Measurements from ENCODE around the gene PTCD2. TPM values are rescaled to one million over a fixed set of nuclear protein-coding genes. Genes with fewer than 3 reads are reported as not detected.

The PTCD2 gene
- total RNA-seq, 2 experiments from 2014 or later = 11.7 to 17.9 TPM

GRCh38 chr5:72386639-72387038 lies 66.5 kb downstream of the PTCD2 start:
- Histone ChIP-seq H3K4me1 (ENCODE audit: insufficient read depth, low read length, poor library complexity, severe bottlenecking) (no peaks in the 10 kb centered on the region), H3K36me3 (ENCODE audit: insufficient read depth, low read length) (no peaks in the 10 kb centered on the region), H3K4me3 (ENCODE audit: low read depth, low read length, poor library complexity, severe bottlenecking) (no peak overlapping the region), H3K9me3 (ENCODE audit: low read length) (no peaks in the 10 kb centered on the region), H3K79me2 (ENCODE audit: insufficient read depth, low read depth, low read length) (no peaks in the 10 kb centered on the region), H4K20me1 (ENCODE audit: insufficient read depth, low read length) (no peaks in the 10 kb centered on the region), H3K27ac (ENCODE audit: low read depth, low read length, poor library complexity, severe bottlenecking) (no peak overlapping the region), H3K9me2 (ENCODE audit: insufficient read depth, low read length) (no peaks in the 10 kb centered on the region), H2AFZ (ENCODE audit: low read length) (no peak overlapping the region), H3K4me2 (ENCODE audit: low read length) (no peak overlapping the region)
- intact Hi-C loops (cut with micrococcal nuclease; ENCODE audit: unreplicated experiment) = no loop called here
- POLR2A ChIA-PET = interaction anchor here (1.1 kb wide), 1 partner anchor 8 kb away, joined by 7 read pairs; no protein-coding TSS in a partner anchor
- no TSS peak for BruUV-seq (replicated peaks)
- no peak for DNase-seq (ENCODE audit: low spot score)
- TF ChIP-seq, protein P1, sequence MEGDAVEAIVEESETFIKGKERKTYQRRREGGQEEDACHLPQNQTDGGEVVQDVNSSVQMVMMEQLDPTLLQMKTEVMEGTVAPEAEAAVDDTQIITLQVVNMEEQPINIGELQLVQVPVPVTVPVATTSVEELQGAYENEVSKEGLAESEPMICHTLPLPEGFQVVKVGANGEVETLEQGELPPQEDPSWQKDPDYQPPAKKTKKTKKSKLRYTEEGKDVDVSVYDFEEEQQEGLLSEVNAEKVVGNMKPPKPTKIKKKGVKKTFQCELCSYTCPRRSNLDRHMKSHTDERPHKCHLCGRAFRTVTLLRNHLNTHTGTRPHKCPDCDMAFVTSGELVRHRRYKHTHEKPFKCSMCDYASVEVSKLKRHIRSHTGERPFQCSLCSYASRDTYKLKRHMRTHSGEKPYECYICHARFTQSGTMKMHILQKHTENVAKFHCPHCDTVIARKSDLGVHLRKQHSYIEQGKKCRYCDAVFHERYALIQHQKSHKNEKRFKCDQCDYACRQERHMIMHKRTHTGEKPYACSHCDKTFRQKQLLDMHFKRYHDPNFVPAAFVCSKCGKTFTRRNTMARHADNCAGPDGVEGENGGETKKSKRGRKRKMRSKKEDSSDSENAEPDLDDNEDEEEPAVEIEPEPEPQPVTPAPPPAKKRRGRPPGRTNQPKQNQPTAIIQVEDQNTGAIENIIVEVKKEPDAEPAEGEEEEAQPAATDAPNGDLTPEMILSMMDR (conservative IDR thresholded peaks at IDR 0.05; ENCODE audit: low read length) = no peak
- no peak for TF ChIP-seq EZH2phosphoT487 (IDR thresholded peaks at IDR 0.05; ENCODE audit: borderline replicate concordance, low read depth, low read length)
- CTCF ChIA-PET (ENCODE audit: unreplicated experiment) = no interaction called here

DNA sequence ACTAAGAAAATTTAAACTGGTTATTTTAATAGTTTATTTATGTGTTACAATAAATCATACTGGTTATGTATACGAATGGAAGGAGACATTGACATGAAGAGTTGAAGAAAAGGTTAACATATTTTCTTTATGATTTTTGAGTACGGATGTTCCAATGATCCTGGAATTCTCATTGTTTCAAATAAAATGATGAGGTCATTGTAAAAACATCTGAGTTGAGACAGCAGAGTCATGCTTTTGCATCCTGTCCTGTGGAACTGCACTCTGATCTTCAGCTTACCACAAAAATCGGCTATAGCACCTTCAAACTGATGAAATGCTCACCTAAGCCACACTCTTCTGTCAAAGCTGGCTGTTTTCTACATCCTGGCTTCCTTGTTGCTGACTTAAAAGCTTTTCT lies 67.8 kb downstream of the PTCD2 start:
- H3K27ac ChIP-seq (ENCODE audit: low read depth, low read length, poor library complexity, severe bottlenecking) = no peak overlapping the region
- H3K9me2 ChIP-seq (ENCODE audit: insufficient read depth, low read length) = no peaks in the 10 kb centered on the region
- no peak overlapping the region for H3K4me2 ChIP-seq (ENCODE audit: low read length)
- DNase-seq (ENCODE audit: low spot score) = no peak
- H3K79me2 ChIP-seq (ENCODE audit: insufficient read depth, low read depth, low read length) = no peaks in the 10 kb centered on the region
- H3K4me1 ChIP-seq (ENCODE audit: insufficient read depth, low read length, poor library complexity, severe bottlenecking) = no peaks in the 10 kb centered on the region
- TF ChIP-seq EZH2phosphoT487 (IDR thresholded peaks at IDR 0.05; ENCODE audit: borderline replicate concordance, low read depth, low read length) = no peak
- TF ChIP-seq, protein P1 (conservative IDR thresholded peaks at IDR 0.05; ENCODE audit: low read length) = no peak
- no peaks in the 10 kb centered on the region for H3K9me3 ChIP-seq (ENCODE audit: low read length)
- H2AFZ ChIP-seq (ENCODE audit: low read length) = no peak overlapping the region
- no TSS peak for BruUV-seq (replicated peaks)
- no peak overlapping the region for H3K4me3 ChIP-seq (ENCODE audit: low read depth, low read length, poor library complexity, severe bottlenecking)
- H4K20me1 ChIP-seq (ENCODE audit: insufficient read depth, low read length) = no peaks in the 10 kb centered on the region
- intact Hi-C loops (cut with micrococcal nuclease; ENCODE audit: unreplicated experiment) = no loop called here
- ChIA-PET CTCF (ENCODE audit: unreplicated experiment) (no interaction called here), POLR2A (no interaction called here)
- no peaks in the 10 kb centered on the region for H3K36me3 ChIP-seq (ENCODE audit: insufficient read depth, low read length)

GRCh38 chr5:72388646-72389045 lies 68.5 kb downstream of the PTCD2 start:
- Histone ChIP-seq H3K27ac (ENCODE audit: low read depth, low read length, poor library complexity, severe bottlenecking) (no peak overlapping the region), H3K4me1 (ENCODE audit: insufficient read depth, low read length, poor library complexity, severe bottlenecking) (no peaks in the 10 kb centered on the region), H4K20me1 (ENCODE audit: insufficient read depth, low read length) (no peaks in the 10 kb centered on the region), H3K4me3 (ENCODE audit: low read depth, low read length, poor library complexity, severe bottlenecking) (no peak overlapping the region), H3K4me2 (ENCODE audit: low read length) (no peak overlapping the region), H2AFZ (ENCODE audit: low read length) (no peak overlapping the region), H3K79me2 (ENCODE audit: insufficient read depth, low read depth, low read length) (no peaks in the 10 kb centered on the region), H3K36me3 (ENCODE audit: insufficient read depth, low read length) (no peaks in the 10 kb centered on the region), H3K9me2 (ENCODE audit: insufficient read depth, low read length) (no peaks in the 10 kb centered on the region), H3K9me3 (ENCODE audit: low read length) (no peaks in the 10 kb centered on the region)
- intact Hi-C loops (cut with micrococcal nuclease; ENCODE audit: unreplicated experiment) = no loop called here
- no TSS peak for BruUV-seq (replicated peaks)
- DNase-seq (ENCODE audit: low spot score) = no peak
- ChIA-PET CTCF (ENCODE audit: unreplicated experiment) (no interaction called here), POLR2A (no interaction called here)
- no peak for TF ChIP-seq EZH2phosphoT487 (IDR thresholded peaks at IDR 0.05; ENCODE audit: borderline replicate concordance, low read depth, low read length)
- TF ChIP-seq, protein P1 (conservative IDR thresholded peaks at IDR 0.05; ENCODE audit: low read length) = no peak
